Adrenal gland (tissue), 12 donors: Measurements from ENCODE around the gene METRNL. TPM values are rescaled to one million over a fixed set of nuclear protein-coding genes. Genes with fewer than 3 reads are reported as not detected.
A peak's percentile ranks its signal among the peaks of the same experiment; 100 is the strongest.
"Not testable (repeated sequence)": the region's sequence is repeated elsewhere in the genome, so short reads cannot be mapped to it uniquely, and the experiment has no call there.

ENCODE experiments used
- DNase-seq, 7 donors: peaks; one replicate each; pipeline ENCODE4 v3.0.0-alpha.2; 2019 to 2020
- H3K27ac ChIP-seq, 5 donors: fragments of 200-600 bp; sonication (generic) in 4 of 5; 1 replicate in 3 of 5; 2 replicates in 2 of 5; pipeline versions ENCODE4 v1.5.1 to v1.8.0; 2016 to 2020; ENCODE audit warnings: mild to moderate bottlenecking in 1 of 5
- H3K27me3 ChIP-seq: fragments of 200-600 bp; 2 replicates; pipeline ENCODE4 v1.8.0; 2021
- H3K36me3 ChIP-seq, 2 donors: fragments of 200-600 bp; replicated peaks in 1 of 2; 1 replicate in 1 of 2; 2 replicates in 1 of 2; pipeline versions ENCODE4 v1.5.1 to v1.8.0; 2018 to 2022
- H3K4me1 ChIP-seq, 2 donors: fragments of 200-600 bp; replicated peaks in 1 of 2; 1 replicate in 1 of 2; 2 replicates in 1 of 2; pipeline versions ENCODE4 v1.5.1 to v1.8.0; 2018 to 2021
- H3K4me3 ChIP-seq, 4 donors: fragments of 200-600 bp; sonication (generic) in 3 of 4; one replicate each; pipeline ENCODE4 v1.5.1; 2016 to 2018
- H3K9me3 ChIP-seq, 3 donors: fragments of 200-600 bp; sonication (generic) in 1 of 3; replicated peaks in 1 of 3; 1 replicate in 2 of 3; 2 replicates in 1 of 3; pipeline versions ENCODE4 v1.5.1 to v1.8.0; 2016 to 2021
- POLR2A ChIP-seq, 2 donors: fragments of 450-650 bp; IDR thresholded peaks; one replicate each; pipeline ENCODE4 v1.6.1; 2017; ENCODE audit warnings: antibody characterized with exemption in 2 of 2, mild to moderate bottlenecking in 2 of 2, moderate library complexity in 1 of 2
- WGBS, 4 donors: extraction: QIAGEN DNeasy Blood & Tissue Kit in 2 of 4; methylation state at CpG; one replicate each; pipeline versions ENCODE4 v1.1.5 to v1.1.7; 2013 to 2017; 5-methylcytosine and 5-hydroxymethylcytosine counted together
- intact Hi-C, 2 donors: fragments of 100-400 bp; cut with DNase I; formaldehyde crosslinking; loops; one replicate each; pipeline versions ENCODE4 v1.14.1 to v1.15.0; 2022 to 2023
- polyA plus RNA-seq, 3 donors: library from polyadenylated mRNA; stranded (reverse); fragments of 200-250 nt in 2 of 3; fragments of 350-450 nt in 1 of 3; fragmentation: Illumina TruSeq in 1 of 3; extraction: RNeasy Lipid Tissue Mini Kit (QIAGEN cat#74804) in 1 of 3; gene quantifications; one replicate each; pipeline ENCODE4 v1.2.3, GENCODE V29; 2013 to 2014
- total RNA-seq, 9 donors: library from RNA; depleted of rRNA in 4 of 9; stranded (reverse); fragments of >200 nt in 4 of 9; fragments of 120-200 nt in 1 of 9; fragmentation: NEBNext Ultra II Directional in 1 of 9; extraction: Animal tissue kit (Norgen Biotek cat#: 25700) in 1 of 9; gene quantifications; one replicate each; pipeline versions ENCODE4 v1.1.0 to v1.2.4, GENCODE V29; 2013 to 2023
- TF ChIP-seq, protein P1 (sequence below), 6 experiments: fragments of 450-650 bp in 4 of 6; fragments of 200-600 bp in 2 of 6; sonication (generic) in 1 of 6; IDR thresholded peaks; 1 replicate in 5 of 6; 2 replicates in 1 of 6; pipeline versions ENCODE4 v1.5.1 to v1.8.0; 2016 to 2021; ENCODE audit warnings: antibody characterized with exemption in 6 of 6, mild to moderate bottlenecking in 2 of 6, moderate library complexity in 1 of 6
- donor health status: healthy with polysubstance abuse.
- donor health status: Bipolar disorder and iron deficiency.
- donor health status: DM: yes; HTN: yes; CAD: no.
- donor health status: DM: no; HTN: no; CAD: no.
- donor health status: DM: no; HTN: no; CAD: no.
- donor health status: DM: yes; HTN: yes; CAD: no.

Gene METRNL
- total and polyA plus RNA-seq, 12 donors: 1.9 to 72.7 (median 25.9) TPM

DNA sequence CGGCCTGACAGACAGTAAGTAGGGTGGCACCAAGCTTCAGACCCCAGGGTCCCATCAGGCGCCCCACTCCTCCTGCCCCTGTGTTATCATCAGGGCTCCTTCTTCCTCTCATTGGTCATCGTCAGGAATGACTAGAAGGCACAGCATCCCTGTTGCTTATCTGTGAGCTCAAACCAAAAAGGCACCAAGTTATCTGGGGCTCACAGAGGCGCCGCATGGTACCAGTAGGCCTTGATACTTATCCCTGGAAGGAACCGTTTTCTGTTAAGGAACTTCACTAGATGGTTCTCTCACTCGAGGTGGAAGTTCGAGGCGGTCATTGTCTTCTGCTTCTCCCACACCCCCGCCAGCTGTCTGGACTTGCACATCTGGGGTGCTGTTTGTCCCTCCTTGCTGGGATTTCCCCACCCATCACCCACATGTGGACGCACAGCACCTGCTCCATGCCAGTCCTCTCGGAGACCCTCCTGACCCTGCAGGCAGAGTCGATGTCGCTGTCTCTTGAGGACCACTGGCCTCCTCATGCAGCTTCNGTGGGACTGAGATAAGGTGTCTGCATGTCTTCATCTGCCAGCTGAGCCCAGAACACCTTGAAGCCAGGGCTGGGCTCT, 52.1 kb downstream of the METRNL start:
- no peak overlapping the region for H3K4me3 ChIP-seq
- H3K4me1 ChIP-seq: no peaks in the 10 kb centered on the region
- H3K27ac ChIP-seq: no peak overlapping the region
- H3K27me3 ChIP-seq: no peaks in the 10 kb centered on the region
- DNase-seq: no peak
- H3K9me3 ChIP-seq: no peaks in the 10 kb centered on the region
- 89 to 94% (median 91%) methylated on average over 14 of the region's 14 CpGs for WGBS, 4 donors
- TF ChIP-seq, protein P1, sequence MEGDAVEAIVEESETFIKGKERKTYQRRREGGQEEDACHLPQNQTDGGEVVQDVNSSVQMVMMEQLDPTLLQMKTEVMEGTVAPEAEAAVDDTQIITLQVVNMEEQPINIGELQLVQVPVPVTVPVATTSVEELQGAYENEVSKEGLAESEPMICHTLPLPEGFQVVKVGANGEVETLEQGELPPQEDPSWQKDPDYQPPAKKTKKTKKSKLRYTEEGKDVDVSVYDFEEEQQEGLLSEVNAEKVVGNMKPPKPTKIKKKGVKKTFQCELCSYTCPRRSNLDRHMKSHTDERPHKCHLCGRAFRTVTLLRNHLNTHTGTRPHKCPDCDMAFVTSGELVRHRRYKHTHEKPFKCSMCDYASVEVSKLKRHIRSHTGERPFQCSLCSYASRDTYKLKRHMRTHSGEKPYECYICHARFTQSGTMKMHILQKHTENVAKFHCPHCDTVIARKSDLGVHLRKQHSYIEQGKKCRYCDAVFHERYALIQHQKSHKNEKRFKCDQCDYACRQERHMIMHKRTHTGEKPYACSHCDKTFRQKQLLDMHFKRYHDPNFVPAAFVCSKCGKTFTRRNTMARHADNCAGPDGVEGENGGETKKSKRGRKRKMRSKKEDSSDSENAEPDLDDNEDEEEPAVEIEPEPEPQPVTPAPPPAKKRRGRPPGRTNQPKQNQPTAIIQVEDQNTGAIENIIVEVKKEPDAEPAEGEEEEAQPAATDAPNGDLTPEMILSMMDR (IDR thresholded peaks at IDR 0.05): no peak
- no peak for TF ChIP-seq POLR2A (IDR thresholded peaks at IDR 0.05)
- H3K36me3 ChIP-seq: no peaks in the 10 kb centered on the region
- intact Hi-C loops: no loop called here

DNA sequence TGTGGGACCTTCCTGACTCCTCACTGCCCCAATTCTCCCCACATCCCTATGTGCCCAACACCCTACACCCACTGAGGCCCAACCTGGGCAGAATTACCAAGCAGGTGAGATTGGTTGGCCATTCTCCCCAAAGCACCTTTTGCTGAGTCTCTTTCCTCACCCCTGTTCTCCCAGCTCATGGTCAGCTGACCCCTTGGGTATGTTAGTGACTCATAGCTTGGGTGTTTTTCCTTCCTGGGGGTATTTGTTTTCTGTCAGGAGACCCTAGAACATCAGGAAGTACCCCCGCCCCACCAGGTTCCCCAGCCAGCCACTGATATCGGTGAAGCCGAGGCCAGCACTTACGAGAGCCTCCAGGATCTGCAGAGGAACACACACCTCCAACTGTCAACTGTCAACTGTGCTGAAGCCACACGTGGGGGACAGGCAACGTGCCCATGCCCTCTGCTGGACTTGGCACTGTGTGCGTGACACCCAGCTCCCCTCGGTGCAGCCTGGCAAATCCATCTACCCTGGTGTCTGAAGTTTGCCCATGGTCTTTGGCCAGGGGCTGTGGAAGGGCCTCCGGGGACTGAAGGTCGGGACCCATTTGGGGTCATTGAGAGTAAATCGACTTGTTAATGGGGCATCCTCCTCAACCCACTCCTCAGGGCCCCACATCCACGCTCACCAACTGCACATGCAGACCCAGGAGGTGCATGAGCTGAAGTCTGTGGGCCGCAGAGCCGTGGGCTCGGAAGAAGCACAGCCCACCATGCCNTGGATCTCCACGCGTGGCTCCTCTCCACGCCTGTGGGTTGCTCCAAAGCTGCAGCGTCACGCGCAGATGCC, 53.1 kb downstream of the METRNL start:
- DNase-seq: peak in 1 of 7 donors; percentile 6
- H3K4me1 ChIP-seq: no peaks in the 10 kb centered on the region
- no peaks in the 10 kb centered on the region for H3K9me3 ChIP-seq
- no peak overlapping the region for H3K4me3 ChIP-seq
- no peaks in the 10 kb centered on the region for H3K27me3 ChIP-seq
- H3K36me3 ChIP-seq: no peaks in the 10 kb centered on the region
- H3K27ac ChIP-seq: no peak overlapping the region
- intact Hi-C loops: no loop called here
- TF ChIP-seq, protein P1 (IDR thresholded peaks at IDR 0.05): no peak
- no peak for TF ChIP-seq POLR2A (IDR thresholded peaks at IDR 0.05)
- WGBS, 4 donors: 84 to 91% (median 88%) methylated on average over 15 to 21 of the region's 21 CpGs

DNA sequence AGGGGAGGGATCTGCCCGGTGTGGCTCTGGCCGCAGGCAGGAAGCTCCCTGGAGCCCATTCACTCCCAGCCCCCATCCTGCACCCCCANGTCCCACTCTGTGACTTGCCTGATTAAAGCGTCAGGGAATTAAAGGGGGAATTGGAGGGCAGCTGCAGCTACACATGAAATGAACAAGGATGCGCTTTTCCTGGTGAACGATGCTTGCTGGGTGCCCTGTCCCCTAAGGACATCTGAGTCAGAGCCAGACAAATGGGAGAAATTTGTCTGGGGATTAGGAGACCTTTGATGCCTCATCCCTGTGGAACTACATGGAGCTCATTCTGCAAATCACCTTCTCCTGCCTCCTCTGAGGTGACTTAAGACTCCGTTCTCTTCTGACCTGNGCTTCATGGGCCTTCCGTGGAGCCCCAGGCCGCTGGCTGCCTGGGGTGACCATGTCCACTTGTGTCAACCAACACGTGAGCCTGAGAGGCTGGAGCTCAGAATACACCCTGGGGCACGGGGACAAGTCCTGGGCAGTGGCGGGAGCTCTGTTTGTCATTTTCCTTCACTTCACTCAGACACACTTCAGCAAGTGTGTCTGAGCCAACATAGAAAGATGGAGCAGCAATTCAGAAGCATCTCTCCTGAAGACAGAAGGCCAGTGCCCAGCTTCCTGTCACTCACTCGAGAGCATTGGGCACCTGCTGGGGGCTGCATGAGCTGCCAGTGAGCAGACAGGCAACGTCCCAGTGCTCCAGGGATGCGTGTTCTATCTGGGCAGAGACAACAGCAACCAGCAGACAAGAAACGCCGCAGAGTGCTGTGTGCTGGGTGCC, 54.1 kb downstream of the METRNL start:
- TF ChIP-seq, protein P1 (IDR thresholded peaks at IDR 0.05): no peak
- no peak for TF ChIP-seq POLR2A (IDR thresholded peaks at IDR 0.05)
- H3K4me1 ChIP-seq: no peaks in the 10 kb centered on the region
- 70 to 80% (median 76%) methylated on average over 14 to 16 of the region's 16 CpGs for WGBS, 4 donors
- no peak overlapping the region for H3K27ac ChIP-seq
- H3K4me3 ChIP-seq: no peak overlapping the region
- H3K27me3 ChIP-seq: no peaks in the 10 kb centered on the region
- H3K9me3 ChIP-seq: no peaks in the 10 kb centered on the region
- H3K36me3 ChIP-seq: no peaks in the 10 kb centered on the region
- DNase-seq: peak in 4 of 7 donors; percentile 4 to 31 (median 9)
- intact Hi-C loops: no loop called here

DNA sequence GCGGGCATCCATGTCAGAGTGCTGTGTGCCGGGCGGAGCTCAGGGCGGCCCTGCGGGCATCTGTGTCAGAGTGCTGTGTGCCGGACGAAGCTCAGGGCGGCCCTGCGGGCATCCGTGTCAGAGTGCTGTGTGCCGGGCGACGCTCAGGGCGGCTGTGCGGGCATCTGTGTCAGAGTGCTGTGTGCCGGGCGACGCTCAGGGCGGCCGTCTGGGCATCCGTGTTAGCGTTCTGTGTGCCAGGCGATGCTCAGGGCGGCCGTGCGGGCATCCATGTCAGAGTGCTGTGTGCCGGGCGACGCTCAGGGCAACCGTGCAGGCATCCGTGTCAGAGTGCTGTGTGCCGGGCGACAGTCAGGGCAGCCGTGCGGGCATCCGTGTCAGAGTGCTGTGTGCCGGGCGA, 55.0 kb downstream of the METRNL start:
- H3K27ac ChIP-seq, H3K4me1 ChIP-seq, H3K4me3 ChIP-seq, H3K27me3 ChIP-seq, H3K9me3 ChIP-seq, H3K36me3 ChIP-seq, intact Hi-C loops: not testable (repeated sequence)
- peak in 2 of 7 donors; percentile 5 to 14 for DNase-seq
- 74 to 91% (median 86%) methylated on average over 16 to 38 of the region's 38 CpGs for WGBS, 4 donors
